GM19372 (cell line): Measurements from ENCODE around the gene NDFIP2.
"Not testable (repeated sequence)": the region's sequence is repeated elsewhere in the genome, so short reads cannot be mapped to it uniquely, and the experiment has no call there.

Experiments used
- ATAC-seq: cut with Tn5 transposase; IDR thresholded peaks from one replicate; pipeline ENCODE4 v1.9.1; 2021; ENCODE audit warnings: mild to moderate bottlenecking, low read depth, moderate library complexity; ENCODE audit not compliant: unreplicated experiment

Gene NDFIP2

DNA sequence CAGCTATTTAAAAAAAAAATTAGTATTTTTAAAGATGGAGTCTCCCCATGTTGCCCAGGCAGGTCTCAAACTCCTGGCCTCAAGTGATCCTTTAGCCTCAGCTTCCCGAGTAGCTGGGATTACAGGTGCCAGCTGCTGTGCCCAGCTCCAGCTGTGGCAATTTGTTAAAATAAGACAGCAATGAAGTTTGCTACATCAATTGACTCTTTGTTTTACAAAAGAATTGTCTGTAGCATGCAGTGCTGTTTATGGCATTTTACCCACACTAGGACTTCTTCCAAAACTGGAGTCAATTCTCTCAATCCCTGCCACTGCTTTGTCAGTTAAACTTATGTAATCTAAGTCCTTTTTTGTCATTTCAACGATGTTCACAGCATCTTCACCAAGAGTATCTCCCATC, 49.3 kb downstream of the NDFIP2 start:
- ATAC-seq: no peak

- no peak for ATAC-seq
Measured at GRCh38 chr13:79531542-79532254, 50.7 kb downstream of the NDFIP2 start.

DNA sequence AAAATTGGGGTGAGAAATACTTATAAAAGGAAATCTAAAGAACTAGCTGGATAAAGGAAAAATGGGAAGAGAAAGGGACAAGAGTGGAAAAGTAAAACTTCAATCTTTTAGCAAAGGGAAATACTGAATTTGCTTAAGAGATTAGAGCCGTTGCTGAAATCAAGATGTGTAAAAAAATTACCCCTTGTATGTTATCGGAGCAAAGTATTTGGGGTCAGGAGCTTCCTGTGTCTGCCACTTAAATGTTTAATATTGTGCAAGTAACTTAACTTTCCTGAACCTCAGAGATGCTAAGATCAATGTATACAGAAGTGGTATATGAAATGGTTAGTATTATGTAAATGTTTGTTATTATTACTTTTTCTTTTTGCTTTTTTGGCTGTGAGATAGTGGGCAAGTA, 51.6 kb downstream of the NDFIP2 start:
- no peak for ATAC-seq

GRCh38 chr13:79533781-79534400, 52.9 kb downstream of the NDFIP2 start:
- ATAC-seq: no peak

- ATAC-seq: no peak
Measured at GRCh38 chr13:79534596-79534995, 53.6 kb downstream of the NDFIP2 start.

DNA sequence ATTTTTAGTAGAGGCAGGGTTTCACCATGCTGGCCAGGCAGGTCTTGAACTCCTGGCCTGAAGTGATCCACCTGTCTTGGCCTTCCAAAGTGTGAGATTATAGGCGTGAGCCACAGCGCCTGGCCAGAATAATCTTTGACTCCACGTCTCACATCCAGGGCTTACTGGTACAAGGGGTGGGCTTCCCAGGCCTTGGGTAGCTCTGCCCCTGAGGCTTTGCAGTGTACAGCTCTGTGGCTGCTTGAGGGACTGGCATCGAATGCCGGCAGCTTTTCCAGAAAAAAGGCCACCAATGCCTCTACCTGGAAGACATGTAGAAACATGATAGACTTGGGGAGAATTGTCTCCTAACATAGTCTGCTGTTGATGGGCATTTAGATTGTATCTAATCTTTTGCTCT, 57.8 kb downstream of the NDFIP2 start:
- no peak for ATAC-seq

GRCh38 chr13:79540504-79540903, 59.5 kb downstream of the NDFIP2 start:
- ATAC-seq: no peak

DNA sequence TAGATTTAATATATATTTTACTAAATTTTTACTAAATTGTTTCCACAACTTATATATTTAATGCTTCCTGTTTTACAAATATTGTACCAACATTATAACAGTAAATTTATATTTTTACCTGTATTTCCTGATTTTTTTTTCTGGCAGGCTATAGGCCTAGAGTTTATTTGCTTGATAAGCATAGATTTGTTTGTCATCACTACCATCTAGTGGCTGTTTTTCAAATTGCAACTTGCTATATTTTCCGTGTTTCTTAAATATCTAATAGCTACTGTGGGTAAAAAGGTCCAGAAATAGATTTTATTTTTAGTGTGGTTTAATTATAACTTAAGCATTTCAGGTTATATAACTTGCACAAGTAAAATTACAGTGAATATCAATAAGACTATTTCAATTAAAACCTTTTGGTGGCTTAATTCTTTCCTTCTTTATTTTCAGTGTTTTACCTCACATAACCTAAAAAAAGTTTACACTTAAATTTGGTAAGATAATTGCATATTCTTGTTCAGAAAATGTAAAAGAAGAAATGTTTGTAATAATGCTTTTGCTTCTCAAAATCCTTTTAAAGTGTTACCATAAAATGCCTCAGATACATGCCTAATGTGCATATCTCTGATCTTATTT, 60.6 kb downstream of the NDFIP2 start:
- ATAC-seq: peak; percentile 53

DNA sequence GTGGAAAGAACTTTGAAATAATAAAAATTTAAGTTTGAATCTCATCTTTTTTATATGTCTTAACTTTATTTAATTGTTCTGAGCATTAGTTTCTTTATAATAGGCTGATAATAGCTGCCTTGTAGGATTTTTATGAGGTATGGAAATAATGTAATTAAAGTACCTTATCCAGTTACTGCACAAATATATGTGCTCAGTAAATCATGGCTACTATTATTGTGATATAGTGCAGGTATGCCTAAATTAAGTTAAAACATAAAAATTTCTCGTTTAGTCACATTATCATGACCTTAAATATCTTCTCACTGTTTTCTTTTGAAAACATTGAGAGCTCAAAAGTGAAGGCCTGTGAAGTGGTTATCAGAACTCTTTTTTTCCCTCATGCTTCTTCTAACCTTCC, 62.9 kb downstream of the NDFIP2 start:
- no peak for ATAC-seq

- no peak for ATAC-seq
Measured at GRCh38 chr13:79547211-79548195, 66.5 kb downstream of the NDFIP2 start.

- ATAC-seq: no peak
Measured at GRCh38 chr13:79548902-79549301, 67.9 kb downstream of the NDFIP2 start.

DNA sequence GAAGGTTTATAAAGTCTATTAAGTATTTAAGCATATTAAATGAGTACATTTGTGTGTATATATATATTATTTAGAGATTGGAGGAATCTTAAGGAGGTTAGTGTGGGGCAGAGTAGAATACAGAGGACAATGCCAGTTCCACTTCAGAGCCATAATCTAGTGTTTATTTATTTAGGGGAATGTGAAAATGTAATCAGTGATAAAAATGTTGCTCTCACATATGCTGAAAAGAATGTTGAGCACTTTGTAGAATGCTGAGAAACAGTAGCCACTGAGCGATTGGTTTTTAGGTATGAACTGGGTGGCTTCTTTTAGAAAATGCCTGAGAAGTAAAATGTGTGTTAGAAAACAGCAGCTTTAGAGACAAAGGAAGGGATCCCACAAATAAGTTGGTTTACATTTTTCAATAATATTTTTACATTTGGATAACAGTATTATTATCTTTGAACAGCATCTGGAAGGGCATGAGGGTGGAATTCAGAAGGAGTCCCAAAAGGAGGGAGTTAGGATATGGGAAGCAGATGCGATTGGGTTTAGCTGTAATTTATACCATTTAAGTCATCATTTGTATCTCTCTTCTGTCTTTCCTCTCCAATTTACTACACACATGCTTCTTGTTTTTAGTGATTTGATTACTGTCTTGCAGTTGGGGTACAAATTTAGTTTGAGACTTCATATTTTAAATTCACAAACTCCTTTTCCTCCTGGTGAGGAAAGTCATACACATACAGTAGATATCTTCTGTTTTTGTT, 68.6 kb downstream of the NDFIP2 start:
- no peak for ATAC-seq

DNA sequence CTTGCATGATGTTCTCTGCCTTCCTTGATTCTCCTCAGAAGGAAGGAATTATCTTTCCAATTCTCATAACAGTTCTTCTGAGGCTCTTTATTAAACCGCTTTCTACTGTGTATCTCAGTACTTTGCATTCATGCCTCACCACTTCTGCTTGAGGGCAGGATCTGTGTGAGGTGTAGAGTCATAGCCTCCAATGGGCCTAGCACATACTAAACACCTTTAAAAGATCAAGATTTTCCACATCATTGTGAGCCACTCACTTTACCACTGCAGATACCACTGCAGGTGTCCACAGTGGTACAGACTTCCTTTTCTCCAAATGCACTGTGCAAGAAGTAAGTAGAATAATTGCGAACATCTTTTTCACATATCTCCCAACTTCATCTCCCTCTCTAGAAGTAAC, 76.7 kb downstream of the NDFIP2 start:
- ATAC-seq: no peak

- ATAC-seq: no peak
Measured at GRCh38 chr13:79560954-79561353, 80.0 kb downstream of the NDFIP2 start.

GRCh38 chr13:79562557-79562956, 81.6 kb downstream of the NDFIP2 start:
- ATAC-seq: no peak

DNA sequence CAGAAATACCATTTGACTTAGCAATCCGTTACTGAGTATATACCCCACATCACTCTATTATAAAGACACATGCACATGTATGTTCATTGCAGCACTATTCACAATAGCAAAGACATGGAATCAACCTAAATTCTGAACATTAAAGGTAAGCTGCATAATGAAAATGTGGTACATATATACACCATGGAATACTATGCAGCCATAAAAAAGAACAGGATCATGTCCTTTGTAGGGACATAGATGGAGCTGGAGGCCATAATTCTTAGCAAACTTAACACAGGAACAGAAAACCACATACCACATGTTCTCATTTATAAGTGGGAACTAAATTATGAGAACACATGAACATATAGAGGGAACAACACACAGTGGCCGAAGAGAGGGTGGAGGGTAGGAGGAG, 85.2 kb downstream of the NDFIP2 start:
- ATAC-seq: no peak

GRCh38 chr13:79571147-79571546, 90.2 kb downstream of the NDFIP2 start:
- ATAC-seq: no peak

DNA sequence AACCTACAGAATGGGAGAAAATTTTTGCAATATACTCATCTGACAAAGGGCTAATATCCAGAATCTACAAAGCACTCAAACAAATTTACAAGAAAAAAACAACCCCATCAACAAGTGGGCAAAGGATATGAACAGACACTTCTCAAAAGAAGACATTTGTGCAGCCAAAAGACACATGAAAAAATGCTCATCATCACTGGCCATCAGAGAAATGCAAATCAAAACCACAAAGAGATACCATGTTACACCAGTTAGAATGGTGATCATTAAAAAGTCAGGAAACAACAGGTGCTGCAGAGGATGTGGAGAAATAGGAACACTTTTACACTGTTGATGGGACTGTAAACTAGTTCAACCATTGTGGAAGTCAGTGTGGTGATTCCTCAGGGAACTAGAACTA, 92.9 kb downstream of the NDFIP2 start:
- ATAC-seq: not testable (repeated sequence)

- no peak for ATAC-seq
Measured at GRCh38 chr13:79581870-79582315, 100.9 kb downstream of the NDFIP2 start.

DNA sequence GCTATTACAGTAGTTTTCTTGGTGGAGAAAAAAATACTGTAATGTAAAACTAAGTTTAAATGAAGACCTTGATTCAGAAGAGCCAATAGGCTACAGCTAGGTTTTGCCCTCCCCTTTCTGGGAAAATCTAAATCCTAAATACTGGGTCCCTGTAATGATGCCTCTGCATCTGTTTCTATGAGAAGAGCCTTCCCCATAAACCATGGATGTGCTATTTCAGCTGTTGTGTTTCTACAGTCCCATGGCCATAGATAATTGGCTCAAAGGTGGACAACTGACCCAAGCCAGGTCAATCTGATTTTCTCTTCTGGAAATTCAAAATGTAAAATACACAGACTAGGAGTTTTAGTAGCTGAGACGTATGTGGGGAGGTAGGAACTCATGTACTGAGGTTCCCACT, 101.9 kb downstream of the NDFIP2 start:
- ATAC-seq: no peak
